Caco-2 (cell line): Measurements from ENCODE around the gene CSTPP1. TPM values are rescaled to one million over a fixed set of nuclear protein-coding genes. Genes with fewer than 3 reads are reported as not detected.
"Not testable (repeated sequence)": the region's sequence is repeated elsewhere in the genome, so short reads cannot be mapped to it uniquely, and the experiment has no call there.

Experiments used
- BruUV-seq: library from RNA; stranded (reverse); fragments of 400-500 nt; replicated peaks from 2 replicates; lab custom pipeline; 2021; lab: Mats Ljungman, UMichigan
- CTCF ChIA-PET: fragments of 300-600 bp; sonication (Branson Sonifier 250); formaldehyde crosslinking; loops from one replicate; lab custom pipeline; 2022; ENCODE audit warnings: antibody characterized with exemption; lab: Charles Lee
- POLR2A ChIA-PET: fragments of 300-600 bp; sonication (Branson Sonifier 250); formaldehyde crosslinking; loops from one replicate; lab custom pipeline; 2022; ENCODE audit warnings: antibody characterized with exemption; lab: Charles Lee
- DNase-seq, 2 experiments: peaks; one replicate each; pipeline versions ENCODE4 v3.0.0 to v3.0.0-alpha.2; 2020 to 2022
- H3K27me3 ChIP-seq: replicated peaks from 2 replicates; pipeline ENCODE4 v1.6.0; 2011; ENCODE audit warnings: low read length; ENCODE audit not compliant: control insufficient read depth, insufficient read depth
- H3K36me3 ChIP-seq: 2 replicates; pipeline ENCODE4 v1.5.1; 2011; ENCODE audit warnings: low read length; ENCODE audit not compliant: control insufficient read depth, insufficient read depth
- H3K4me1 ChIP-seq: fragments of 250-450 bp; sonication (Bioruptor Pico); 2 replicates; pipeline ENCODE4 v1.5.1; 2020; ENCODE audit warnings: mild to moderate bottlenecking
- H3K4me3 ChIP-seq: 2 replicates; pipeline ENCODE4 v1.5.1; 2011; ENCODE audit warnings: low read depth, mild to moderate bottlenecking, control low read depth, low read length
- H3K9me3 ChIP-seq: fragments of 250-450 bp; sonication (Bioruptor Pico); 2 replicates; pipeline ENCODE4 v1.5.1; 2020; ENCODE audit warnings: mild to moderate bottlenecking, moderate library complexity
- H3K27ac Mint-ChIP-seq: one replicate; pipeline ENCODE4 v1.8.0; 2022; ENCODE audit warnings: mixed read lengths; ENCODE audit not compliant: unreplicated experiment
- H3K27me3 Mint-ChIP-seq: one replicate; pipeline ENCODE4 v1.8.0; 2022; ENCODE audit warnings: mixed read lengths; ENCODE audit not compliant: insufficient read depth, unreplicated experiment
- H3K36me3 Mint-ChIP-seq: one replicate; pipeline ENCODE4 v1.8.0; 2022; ENCODE audit warnings: mild to moderate bottlenecking, mixed read lengths; ENCODE audit not compliant: insufficient read depth, unreplicated experiment
- H3K4me1 Mint-ChIP-seq: one replicate; pipeline ENCODE4 v1.8.0; 2022; ENCODE audit warnings: low read depth, mixed read lengths; ENCODE audit not compliant: unreplicated experiment
- H3K4me3 Mint-ChIP-seq: one replicate; pipeline ENCODE4 v1.8.0; 2022; ENCODE audit warnings: mild to moderate bottlenecking, moderate library complexity, mixed read lengths; ENCODE audit not compliant: unreplicated experiment
- H3K9me3 Mint-ChIP-seq: one replicate; pipeline ENCODE4 v1.8.0; 2022; ENCODE audit warnings: mixed read lengths; ENCODE audit not compliant: unreplicated experiment
- CTCF ChIP-seq, 2 experiments: fragments of 200-600 bp in 1 of 2; IDR thresholded peaks; 1 replicate in 1 of 2; 2 replicates in 1 of 2; pipeline versions ENCODE4 v1.5.1 to v1.8.0; 2011 to 2022; ENCODE audit warnings: antibody characterized with exemption in 1 of 2, control low read depth in 1 of 2, inconsistent platforms in 1 of 2, low read depth in 1 of 2, low read length in 1 of 2, mild to moderate bottlenecking in 1 of 2, moderate library complexity in 1 of 2; ENCODE audit not compliant: insufficient read depth in 1 of 2, severe bottlenecking in 1 of 2, unreplicated experiment in 1 of 2
- intact Hi-C: fragments of 100-400 bp; cut with micrococcal nuclease; formaldehyde crosslinking; loops from one replicate; pipeline ENCODE4 v1.10.0; 2022; ENCODE audit not compliant: unreplicated experiment
- microRNA-seq: library from miRNA; unstranded; fragments of <30 nt; microRNA quantifications from one replicate; pipeline ENCODE4 v1.2.0, GENCODE V29; 2022
- total RNA-seq: library from RNA; stranded (reverse); gene quantifications from 2 replicates; pipeline ENCODE4 v1.2.3, GENCODE V29; 2022

Gene CSTPP1
- total RNA-seq, 1 experiment from 2014 or later = 22.9 TPM

- Histone ChIP-seq H3K27me3 (no peaks in the 10 kb centered on the region), H3K4me3 (no peak overlapping the region), H3K9me3 (0 out of 2 replicates have a peak, but pooled peaks cover 6% of the 10 kb centered on the region), H3K4me1 (peaks cover 13% of the 10 kb centered on the region; the same call in 1 of the 2 replicates), H3K36me3 (no peaks in the 10 kb centered on the region)
- intact Hi-C loops = no loop called here
- Mint-ChIP-seq H3K4me1 (peaks cover 9% of the 10 kb centered on the region), H3K27ac (no peak overlapping the region), H3K4me3 (no peak overlapping the region), H3K27me3 (no peaks in the 10 kb centered on the region), H3K9me3 (no peaks in the 10 kb centered on the region), H3K36me3 (no peaks in the 10 kb centered on the region)
- no peak for TF ChIP-seq CTCF (IDR thresholded peaks at IDR 0.05; ENCODE audit: insufficient read depth in 1 of 2, low read depth in 1 of 2, low read length in 1 of 2, severe bottlenecking in 1 of 2, unreplicated experiment in 1 of 2)
- no peak for DNase-seq
- CTCF ChIA-PET = no interaction called here
- POLR2A ChIA-PET = interaction anchor here (1.0 kb wide), 1 partner anchor 21 kb away, joined by 8 read pairs; no protein-coding TSS in a partner anchor
- no TSS peak for BruUV-seq
These were observed 270.9 kb downstream of the CSTPP1 start for GRCh38 chr11:47207459-47207858.

- CTCF ChIA-PET, H3K36me3 Mint-ChIP-seq, intact Hi-C loops, H3K36me3 ChIP-seq, H3K4me3 Mint-ChIP-seq, H3K27me3 Mint-ChIP-seq, H3K4me1 Mint-ChIP-seq, H3K27me3 ChIP-seq, H3K9me3 ChIP-seq, H3K27ac Mint-ChIP-seq, H3K4me3 ChIP-seq, BruUV-seq, DNase-seq, H3K9me3 Mint-ChIP-seq: not testable (repeated sequence)
- peaks cover 17% of the 10 kb centered on the region for H3K4me1 ChIP-seq
- POLR2A ChIA-PET = interaction anchor here (1.0 kb wide), 1 partner anchor 21 kb away, joined by 8 read pairs; no protein-coding TSS in a partner anchor
These were observed 271.5 kb downstream of the CSTPP1 start for GRCh38 chr11:47208008-47208552.

GRCh38 chr11:47208628-47209027 is 272.1 kb downstream of the CSTPP1 start:
- BruUV-seq = no TSS peak
- TF ChIP-seq CTCF (IDR thresholded peaks at IDR 0.05; ENCODE audit: insufficient read depth in 1 of 2, low read depth in 1 of 2, low read length in 1 of 2, severe bottlenecking in 1 of 2, unreplicated experiment in 1 of 2) = no peak
- Mint-ChIP-seq H3K4me1 (peaks cover 9% of the 10 kb centered on the region), H3K27me3 (no peaks in the 10 kb centered on the region), H3K9me3 (no peaks in the 10 kb centered on the region), H3K4me3 (no peak overlapping the region), H3K27ac (no peak overlapping the region), H3K36me3 (no peaks in the 10 kb centered on the region)
- intact Hi-C loops = no loop called here
- ChIA-PET POLR2A (no interaction called here), CTCF (no interaction called here)
- no peaks in the 10 kb centered on the region for H3K27me3 ChIP-seq
- H3K9me3 ChIP-seq = 0 out of 2 replicates have a peak, but pooled peaks cover 6% of the 10 kb centered on the region
- H3K36me3 ChIP-seq = no peaks in the 10 kb centered on the region
- no peak overlapping the region for H3K4me3 ChIP-seq
- H3K4me1 ChIP-seq = peaks cover 16% of the 10 kb centered on the region
- DNase-seq = no peak

Small RNA genes lying within 50 kb of the gene (microRNA-seq; reads per million reads assigned to microRNA genes)
- gene MIR6745 = not detected

Other genes with a start within 250 kb of the CSTPP1 start
- 67.1 and 73.0 TPM in 2 replicates for gene ARHGAP1, start 236.1 kb upstream of the CSTPP1 start, total RNA-seq
- 17.6 and 23.3 TPM in 2 replicates for gene ZNF408, start 235.7 kb upstream of the CSTPP1 start, total RNA-seq
- 51.8 and 60.0 TPM in 2 replicates for gene F2, start 217.5 kb upstream of the CSTPP1 start, total RNA-seq
- 221 and 224 TPM in 2 replicates for gene CKAP5, start 90.5 kb upstream of the CSTPP1 start, total RNA-seq
- 9.3 and 11.1 TPM in 2 replicates for gene LRP4, start 18.2 kb upstream of the CSTPP1 start, total RNA-seq
- gene ARFGAP2, start 240.1 kb downstream of the CSTPP1 start, total RNA-seq = 99.9 and 100.0 TPM in 2 replicates
- gene PACSIN3, start 249.7 kb downstream of the CSTPP1 start, total RNA-seq = 72.8 and 76.7 TPM in 2 replicates